Myocyte (in vitro differentiated cells): ENCODE measurements around the gene HRK. TPM values are rescaled to one million over a fixed set of nuclear protein-coding genes. Genes with fewer than 3 reads are reported as not detected.
A peak's percentile ranks its signal among the peaks of the same experiment; 100 is the strongest.

ENCODE experiments used
- DNase-seq: peaks from one replicate; pipeline ENCODE4 v3.0.0-alpha.2; 2012; ENCODE audit warnings: low read depth
- total RNA-seq: library from RNA; depleted of rRNA; stranded (reverse); fragments of >200 nt; gene quantifications from 2 replicates; pipeline ENCODE4 v1.2.3, GENCODE V29; 2014

Gene HRK
- total RNA-seq, 1 donor from 2014 or later, result not detected

DNA sequence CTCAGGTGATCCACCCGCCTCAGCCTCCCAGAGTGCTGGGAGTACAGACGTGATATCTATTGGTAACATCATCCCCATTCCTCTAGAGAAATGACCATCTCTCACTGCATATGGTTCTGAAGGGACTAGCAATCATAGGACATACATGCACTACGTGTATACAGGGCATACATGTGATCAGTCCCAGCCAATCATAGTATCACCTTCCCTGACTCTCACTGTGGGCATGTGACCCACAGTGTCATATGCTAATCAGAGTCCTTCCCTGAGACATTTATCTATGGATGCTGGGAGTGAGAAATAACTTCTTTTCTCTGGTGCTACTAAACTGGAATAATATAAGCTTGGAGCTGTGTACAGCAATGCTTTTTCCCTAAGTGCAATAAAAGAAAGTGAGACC, 17.4 kb upstream of the HRK start:
- no peak for DNase-seq

DNA sequence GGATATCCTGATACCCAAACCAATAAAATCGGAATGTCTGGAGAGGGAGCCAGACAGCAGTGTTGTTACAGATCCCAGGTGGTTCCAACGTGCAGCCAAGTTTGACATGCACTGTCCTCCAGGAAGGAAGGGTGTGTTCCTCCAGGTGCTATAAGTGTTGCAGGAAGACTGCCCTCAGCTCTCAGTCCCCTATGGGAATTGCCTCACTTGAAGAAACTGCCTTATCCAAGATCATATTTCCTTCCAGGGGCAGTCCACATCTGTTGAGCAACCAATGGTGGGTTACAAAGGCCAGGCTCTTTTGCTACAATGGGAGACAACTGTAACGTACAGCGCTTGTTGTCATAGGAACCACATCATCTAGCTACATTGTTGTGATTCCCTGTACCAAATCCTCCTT, 16.2 kb upstream of the HRK start:
- no peak for DNase-seq

DNA sequence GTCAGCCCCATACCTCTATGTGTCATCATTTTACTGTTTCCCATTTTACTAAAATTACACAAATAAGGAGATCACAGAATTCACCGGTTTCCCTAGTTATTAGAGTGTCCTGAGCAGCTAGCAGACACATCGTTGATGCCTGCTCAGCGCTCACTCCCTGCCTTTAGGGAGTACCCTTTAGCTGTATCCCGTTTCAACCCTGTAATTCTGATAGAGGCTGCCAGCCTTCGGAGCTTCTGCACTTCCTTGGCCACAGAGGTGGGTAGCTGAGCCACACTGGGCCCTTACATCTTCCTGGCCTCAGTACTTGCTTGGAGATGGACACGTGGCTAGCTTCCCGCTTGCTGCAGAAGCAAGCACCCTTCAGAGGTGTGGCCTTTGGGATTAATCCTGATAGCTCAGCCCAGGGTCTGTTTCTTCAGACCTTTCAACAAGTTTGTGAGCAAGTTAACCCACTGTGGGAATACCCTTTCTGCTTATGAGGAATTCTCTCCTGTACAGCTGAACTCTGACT, 15.2 kb upstream of the HRK start:
- DNase-seq, result no peak

DNA sequence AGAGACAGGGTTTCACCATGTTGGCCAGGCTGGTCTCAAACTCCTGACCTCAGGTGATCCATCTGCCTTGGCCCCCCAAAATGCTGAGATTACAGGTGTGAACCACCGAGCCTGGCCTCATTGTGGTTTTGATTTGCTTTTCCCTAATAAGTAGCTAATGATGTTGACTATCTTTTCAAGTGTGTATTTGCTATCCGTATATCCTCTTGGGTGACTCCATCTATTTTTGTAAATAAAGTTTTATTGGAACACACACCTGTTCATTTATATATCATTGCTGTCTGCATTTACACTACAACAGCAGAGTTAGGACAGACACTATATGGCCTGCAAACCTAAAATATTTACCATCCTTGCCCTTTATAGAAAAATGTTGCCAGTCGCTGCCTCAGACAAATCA, 13.7 kb upstream of the HRK start:
- no peak for DNase-seq

DNA sequence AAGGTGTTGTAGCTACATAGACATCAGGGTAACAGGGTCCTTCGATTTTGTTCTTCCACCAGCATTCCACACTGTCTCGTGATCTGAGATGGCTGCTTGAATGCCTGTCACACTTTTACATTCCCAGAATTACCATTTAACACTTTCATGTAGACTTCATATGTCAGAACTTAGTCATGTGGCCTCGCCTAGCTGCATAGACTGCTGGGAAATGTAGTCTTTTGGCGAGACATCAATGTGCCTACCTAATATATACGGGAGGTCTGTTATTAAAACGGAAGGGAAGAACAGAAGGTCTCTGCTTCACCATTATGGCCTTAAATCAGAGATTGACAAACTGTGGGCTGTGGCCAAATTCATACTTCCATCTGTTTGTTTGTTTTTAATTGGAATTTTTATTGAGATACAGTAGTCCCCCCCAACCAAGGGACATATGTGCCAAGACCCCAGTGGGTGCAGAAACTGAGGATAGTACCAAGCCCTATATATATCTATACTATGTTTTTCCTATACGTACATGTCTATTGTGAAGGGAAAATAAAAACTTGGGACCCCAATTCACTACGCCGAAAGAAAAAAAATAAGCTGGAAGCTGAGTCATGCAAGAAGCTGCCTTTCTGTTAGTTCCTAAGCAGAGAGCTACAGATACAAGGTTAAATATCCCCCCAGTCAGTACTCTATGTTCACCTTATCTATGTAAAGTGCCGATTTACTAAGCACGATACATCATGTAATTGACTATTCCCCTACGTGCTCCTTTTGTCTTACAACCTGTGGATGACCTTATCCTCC, 11.3 kb upstream of the HRK start:
- no peak for DNase-seq

DNA sequence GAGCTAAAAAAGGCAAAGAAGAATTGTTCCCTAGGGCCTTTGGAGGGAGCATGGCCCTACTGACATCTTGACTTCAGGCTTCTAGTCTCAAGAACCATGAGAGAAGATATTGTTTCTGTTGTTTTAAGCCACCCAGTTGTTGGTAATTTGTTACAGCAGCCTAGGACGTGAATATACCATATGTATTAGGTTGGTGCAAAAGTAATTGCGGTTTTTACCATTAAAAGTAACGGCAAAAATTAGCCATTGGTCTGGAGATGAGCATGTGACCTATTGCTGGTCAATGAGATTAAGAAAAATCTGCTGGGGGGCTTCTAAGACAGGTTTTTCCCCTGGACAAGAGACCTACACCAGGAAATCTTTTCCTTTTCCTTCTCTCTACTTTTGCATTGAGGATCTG, 9.8 kb upstream of the HRK start:
- DNase-seq, result no peak

DNA sequence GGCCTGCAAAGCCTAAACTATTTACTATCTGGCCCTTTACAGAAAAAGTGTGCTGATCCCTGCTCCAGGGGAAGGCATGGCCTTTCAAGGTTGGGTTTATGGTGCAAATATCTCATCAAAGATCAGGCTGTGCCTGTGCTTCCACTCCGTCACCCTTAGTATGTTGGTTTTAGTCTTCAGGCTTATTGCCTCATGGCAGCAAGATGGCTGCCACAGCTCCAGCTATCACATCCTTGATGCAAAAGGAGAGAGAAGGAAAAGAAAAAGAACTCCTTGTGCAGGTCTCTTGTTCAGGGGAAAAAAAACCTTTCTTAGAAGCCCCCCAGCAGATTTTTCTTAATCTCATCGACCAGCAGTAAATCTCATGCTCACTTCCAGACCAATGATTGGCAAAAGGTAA, 9.1 kb upstream of the HRK start:
- DNase-seq, result no peak

DNA sequence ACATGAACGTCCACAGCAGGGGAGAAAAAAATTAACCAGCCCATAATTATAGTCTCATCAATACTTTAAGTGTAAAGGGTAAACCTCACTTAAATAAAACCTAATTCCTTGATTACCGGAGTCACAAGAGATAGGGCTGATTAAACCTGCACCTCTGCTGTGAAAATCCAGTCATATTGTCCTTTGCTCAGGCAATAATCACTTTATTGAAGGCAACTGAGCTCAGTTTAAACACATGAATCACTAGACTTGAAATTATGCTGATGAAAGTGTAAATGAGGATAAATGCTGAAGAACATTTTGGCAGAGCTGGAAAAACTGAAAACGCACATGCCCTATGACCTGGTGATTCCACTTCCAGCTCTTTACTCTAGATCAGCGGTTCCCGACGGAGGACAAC, 6.7 kb upstream of the HRK start:
- DNase-seq, result no peak

GRCh38 chr12:116887244-116887643, 6.0 kb upstream of the HRK start:
- DNase-seq, result no peak

- no peak for DNase-seq
Measured at GRCh38 chr12:116885491-116885890, 4.2 kb upstream of the HRK start.

GRCh38 chr12:116884871-116885270, 3.6 kb upstream of the HRK start:
- DNase-seq, result no peak

DNA sequence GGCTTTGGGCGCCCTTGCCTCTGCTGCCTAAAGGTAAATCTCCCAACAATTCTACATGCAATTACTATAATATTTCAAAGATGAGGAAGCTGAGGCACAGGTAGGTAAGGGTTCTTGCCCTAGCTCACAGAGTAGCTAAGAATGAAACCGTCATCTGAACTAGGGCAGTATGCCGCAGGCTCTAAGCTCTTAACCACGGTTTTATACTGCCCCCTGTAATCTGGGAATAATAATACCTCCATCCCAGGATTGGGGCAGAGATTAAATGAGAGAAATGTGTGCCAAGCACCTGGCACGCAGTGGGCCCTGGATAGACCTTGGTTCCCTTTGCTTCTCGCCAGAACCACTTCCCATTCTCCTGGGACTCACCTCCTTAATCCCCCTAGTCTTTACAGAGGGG, 1.5 kb upstream of the HRK start:
- DNase-seq, result peak; percentile 31

GRCh38 chr12:116881877-116882507, 751 bp upstream of the HRK start:
- DNase-seq, result peak; percentile 1

- peak; percentile 28 for DNase-seq
Measured at GRCh38 chr12:116880817-116881324, 370 bp downstream of the HRK start.

DNA sequence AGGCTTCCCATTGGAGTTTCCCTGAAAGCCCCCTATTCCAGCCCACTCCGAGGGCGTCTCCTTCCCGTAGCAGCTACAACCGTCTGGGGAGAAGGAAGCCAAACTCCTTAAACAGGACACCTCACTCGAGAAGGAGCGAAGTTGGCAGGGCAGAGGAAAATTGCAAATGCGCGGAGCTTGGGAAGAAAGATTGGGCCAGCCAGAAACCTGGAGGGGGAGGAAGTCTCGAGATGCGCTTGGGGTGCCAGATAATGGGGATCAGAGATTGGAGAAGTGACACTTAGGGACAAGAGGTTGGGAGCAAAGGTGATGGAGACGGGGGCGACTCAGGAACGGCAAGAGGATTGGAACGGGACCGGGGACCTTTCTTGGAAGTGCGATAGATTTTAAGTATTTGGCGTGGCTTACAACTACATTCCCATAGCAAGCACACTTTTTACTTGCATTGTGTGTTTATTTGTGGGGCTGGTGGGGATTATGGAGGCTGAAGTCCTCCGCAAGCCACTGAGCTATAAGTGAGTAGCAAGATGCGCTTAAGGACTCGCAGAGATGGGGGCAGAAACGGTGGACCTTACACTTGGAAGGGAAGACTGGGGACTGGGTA, 926 bp downstream of the HRK start:
- DNase-seq, result no peak

GRCh38 chr12:116879509-116880212, 1.6 kb downstream of the HRK start:
- no peak for DNase-seq

DNA sequence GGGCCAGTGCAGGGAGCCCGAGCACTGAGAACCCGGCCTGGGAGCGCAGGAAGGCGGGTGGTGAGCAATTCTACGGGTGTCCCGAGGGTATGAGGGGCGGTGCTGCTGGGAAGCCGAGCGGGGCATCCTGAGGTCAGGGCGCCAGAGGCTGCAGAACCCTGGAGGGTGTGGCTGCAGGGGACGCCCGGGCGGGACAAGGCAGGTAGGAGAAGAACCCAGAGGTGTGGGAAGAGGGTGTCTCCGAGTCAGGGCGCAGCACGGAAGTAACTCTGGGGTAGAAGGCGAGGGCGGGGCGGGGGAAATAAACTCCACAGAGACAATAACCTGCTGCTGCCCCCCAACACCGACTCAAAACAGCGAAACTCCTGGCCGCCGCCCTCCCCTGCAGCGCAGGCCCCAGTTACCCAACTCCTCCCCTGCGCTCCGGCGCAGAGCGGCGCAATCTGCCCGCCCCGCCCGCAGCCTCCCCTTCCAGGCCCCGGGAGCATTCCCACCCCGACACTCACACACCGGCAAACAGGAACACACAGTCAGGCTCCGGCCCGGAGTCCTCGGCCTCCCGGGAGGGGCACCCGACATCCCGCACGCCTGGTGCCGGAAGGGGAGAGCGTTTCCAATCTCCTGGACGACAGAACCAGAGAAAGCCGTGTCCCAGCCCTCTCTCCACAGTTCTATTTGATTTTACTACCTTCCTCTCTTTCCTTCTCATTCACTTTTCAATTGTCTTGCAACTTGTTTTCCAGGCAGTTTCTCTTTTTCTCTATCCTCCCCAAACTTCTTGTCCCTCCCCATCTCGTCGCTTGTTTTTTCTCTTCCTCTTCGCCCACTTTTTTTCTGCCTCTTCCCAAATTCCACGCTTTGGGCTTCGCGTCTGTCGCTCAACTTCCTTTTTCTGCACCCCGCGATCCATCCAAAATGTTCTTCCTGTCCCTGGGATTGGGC, 2.4 kb downstream of the HRK start:
- DNase-seq, result no peak

DNA sequence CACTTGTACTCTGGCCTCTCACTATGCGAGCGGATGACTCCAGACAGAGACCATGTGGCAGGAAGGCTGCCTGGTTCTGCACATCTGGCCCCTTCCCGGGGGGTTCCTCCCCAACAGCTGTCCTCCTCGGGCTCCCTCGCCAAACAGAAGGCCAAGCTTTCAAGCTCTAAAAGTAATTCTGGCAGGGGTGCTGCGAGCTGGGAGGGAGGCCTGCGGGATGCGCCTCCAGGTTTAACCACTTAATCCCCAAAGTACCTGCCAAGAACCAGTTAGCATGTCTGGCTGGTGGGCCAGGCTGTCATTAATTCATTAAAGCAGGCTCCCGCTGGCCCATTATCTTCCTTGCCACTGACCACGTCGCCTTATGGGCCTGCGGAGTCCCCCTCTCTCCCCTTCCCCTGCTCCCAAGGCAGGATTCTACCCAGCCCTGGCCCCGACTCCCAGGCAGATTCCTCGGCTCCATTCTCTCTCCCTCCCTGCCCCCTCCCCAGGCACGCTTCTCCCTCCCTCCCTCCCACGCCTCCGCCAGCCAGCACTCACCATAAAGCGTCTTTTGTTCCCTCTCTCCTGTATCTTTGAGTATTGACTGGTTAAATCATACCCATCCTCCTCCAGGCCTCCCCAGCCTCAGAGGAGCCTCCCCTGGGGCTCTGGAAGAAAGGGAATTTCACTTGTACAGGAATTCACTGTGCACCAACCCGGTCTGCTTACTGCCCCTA, 4.9 kb downstream of the HRK start:
- no peak for DNase-seq

DNA sequence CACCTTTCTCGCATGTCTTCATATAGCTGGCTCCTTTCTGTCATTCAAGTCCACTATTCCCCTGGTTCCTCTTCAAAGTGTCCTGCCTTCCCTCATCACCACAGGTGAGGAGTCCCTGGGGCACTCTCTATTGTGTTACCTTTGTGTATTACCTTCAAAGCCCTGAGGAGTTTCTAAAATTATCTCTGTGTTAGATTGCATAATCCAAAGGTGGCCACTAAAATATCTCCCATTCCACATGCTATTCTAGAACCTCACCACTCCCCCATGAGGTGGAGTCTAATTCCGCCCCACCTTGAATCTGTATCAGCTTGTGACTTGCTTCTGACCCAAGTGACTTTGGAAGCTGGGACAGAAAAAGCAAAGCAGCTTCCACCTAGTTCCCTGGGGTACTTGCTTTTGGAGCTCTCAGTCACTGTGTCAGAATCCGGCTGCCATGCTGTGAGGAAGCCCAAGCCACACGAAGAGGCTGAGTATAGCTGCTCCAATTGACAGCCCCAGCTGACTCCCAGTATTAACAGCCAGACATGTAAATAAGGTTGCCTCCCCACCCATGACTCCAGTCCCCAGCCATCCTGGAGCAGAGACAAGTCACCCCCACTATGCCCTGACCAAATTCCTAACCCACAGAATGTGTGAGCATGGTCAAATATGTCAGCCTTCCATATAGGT, 6.8 kb downstream of the HRK start:
- DNase-seq, result no peak
